Forelimb muscle (tissue), 1 donor: ENCODE data around the gene KISS1. TPM values are rescaled to one million over a fixed set of nuclear protein-coding genes. Genes with fewer than 3 reads are reported as not detected.

Experiments used
- DNase-seq: peaks from one replicate; pipeline ENCODE4 v3.0.0-alpha.2; 2013; ENCODE audit warnings: low read depth
- polyA plus RNA-seq: library from polyadenylated mRNA; unstranded; fragments of 120-200 nt; gene quantifications from one replicate; pipeline ENCODE4 v1.2.1, GENCODE V29; 2013; ENCODE audit not compliant: insufficient read length

KISS1 gene
- polyA plus RNA-seq, 1 donor: 0.39 TPM

DNA sequence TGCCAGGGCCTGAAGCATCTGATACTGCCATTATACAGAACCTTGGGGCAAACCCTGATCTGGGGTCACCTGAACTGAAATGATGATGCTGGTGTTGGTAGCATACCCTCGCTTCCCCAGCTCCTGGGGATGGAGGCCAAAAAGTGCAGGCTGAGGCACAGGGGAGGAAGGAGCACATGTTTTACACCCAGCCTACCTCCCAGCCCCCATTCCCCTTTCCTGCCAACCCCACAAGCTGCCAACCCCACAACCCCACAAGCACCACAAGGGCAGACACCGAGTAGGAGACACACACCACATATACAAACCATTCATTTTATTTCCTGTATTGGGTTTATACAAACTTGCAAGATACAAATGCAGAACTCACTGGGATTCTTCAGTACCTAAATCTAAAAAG, 22.3 kb upstream of the KISS1 start:
- no peak for DNase-seq

DNA sequence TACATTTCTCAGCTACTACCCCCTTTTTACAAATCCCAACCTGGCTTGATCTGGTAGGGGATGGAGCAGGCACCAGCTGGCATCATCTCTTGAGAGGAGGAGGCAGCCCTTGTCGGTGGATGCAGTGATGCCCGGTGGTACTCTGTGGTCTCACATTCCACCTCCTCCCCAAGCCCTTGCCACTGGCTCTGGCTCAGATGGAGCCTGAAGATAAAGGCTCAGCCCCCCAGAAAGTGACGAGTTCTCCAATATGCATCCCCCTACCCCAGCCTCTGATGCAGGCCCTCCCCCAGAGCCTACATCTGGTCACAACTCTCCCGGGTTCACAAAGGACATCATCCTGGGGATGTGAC, 21.3 kb upstream of the KISS1 start:
- no peak for DNase-seq

DNA sequence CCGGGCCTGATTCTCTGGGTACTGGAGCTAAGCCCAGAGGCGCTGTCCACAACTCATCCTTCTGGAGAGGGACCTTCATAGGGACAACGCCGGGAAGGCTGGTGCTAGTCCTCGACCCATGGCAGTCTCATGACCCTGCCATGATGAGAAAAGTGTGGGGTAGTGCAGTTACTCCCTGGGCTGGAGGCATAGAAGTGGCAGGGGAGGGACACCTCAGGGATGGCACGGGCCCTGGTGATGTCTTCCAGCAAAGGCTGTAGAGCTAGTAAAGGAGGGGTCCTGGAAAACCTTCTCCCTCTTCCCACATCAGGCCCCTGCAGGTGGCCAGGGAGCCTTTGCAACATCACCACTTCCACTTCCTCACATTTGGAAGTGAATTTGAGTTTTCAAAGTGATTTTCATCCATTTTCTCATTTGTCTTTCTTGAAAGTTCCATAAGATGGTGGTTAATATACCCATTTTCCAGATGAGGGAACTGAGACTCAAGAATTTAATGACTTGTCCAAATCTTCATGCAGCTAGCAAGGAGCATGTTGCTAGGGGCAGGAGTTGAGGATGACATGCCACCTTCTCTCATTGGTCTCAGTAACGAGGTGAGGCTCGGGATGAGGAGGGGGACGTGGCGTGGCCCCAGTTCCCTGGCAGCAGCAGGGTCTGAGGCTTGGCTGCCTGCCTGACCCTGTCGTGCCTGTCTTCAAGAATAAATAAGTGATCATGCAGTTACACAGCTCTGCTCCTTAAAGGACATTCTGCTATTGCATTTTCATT, 20.8 kb upstream of the KISS1 start:
- DNase-seq: no peak

DNA sequence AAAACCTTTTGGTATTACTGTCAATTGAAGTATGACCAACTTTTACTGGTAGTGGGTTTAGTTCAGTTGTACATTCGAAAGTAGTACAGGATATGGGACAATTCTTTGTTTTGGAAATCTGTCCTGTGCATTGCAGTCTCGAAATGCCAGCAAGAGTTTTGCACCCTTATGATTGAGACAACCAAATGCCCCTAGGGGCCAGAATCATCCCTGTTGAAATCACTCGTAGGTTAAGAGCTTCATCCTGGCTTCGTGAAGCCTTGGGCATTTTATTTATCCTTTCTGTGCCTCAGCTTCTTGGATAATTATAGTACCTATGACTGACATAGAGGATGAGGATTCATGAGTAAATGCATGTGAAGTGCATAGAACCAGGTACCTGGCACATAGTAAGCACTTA, 19.9 kb upstream of the KISS1 start:
- DNase-seq: no peak

DNA sequence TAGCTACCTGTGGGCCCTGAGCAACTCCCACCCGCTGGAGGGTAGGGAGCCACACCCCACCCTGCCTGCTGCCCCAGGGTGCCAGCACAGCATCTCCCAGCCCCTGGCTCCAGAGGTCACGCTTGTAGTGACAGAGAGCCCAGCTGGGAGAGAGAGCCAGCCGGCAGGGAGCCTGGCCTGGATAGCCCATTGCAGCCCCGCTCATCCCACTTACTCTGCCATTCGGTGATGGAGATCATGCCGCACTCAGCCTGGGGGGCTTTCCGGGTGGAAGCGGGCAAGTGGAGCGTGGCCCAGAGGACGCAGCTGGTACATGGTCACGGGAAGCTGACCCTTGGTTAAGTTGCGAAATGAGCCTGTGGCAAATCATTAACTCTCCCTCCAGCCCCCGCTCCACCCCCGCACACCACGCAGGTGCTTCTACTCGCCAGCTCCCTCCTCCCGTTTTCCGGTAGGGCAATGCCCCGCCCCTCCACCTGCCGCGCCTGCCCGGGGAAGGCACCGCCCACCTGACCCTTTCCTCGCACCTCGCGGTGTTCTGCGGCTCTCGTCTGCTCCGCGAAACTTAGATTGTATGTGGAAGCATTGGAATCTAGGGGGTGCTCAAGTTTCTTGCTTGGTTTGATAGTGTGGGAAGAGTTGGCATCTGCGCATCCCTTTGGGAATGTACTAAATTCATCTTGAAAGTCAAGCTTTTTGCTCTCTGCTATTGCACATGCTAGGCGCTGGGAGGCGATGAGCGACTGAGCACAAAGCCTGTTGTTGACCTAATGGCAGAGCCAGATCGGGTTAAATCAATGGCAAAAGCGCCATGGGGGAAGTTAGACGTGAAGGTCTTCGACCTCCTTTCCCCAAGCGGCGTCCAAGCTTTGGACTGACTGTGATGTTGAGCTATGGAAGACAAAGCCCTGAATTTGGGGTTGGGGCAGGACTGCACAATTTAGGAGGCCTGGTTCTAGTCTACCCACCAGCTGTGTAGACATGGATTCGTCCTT, 17.7 kb upstream of the KISS1 start, which contains the start of gene GOLT1A:
GOLT1A (minus strand) TSS at position 321 of the 995 bp plus-strand sequence; CDS start at position 239, 82 bp downstream.
- peak; percentile 26 for DNase-seq

DNA sequence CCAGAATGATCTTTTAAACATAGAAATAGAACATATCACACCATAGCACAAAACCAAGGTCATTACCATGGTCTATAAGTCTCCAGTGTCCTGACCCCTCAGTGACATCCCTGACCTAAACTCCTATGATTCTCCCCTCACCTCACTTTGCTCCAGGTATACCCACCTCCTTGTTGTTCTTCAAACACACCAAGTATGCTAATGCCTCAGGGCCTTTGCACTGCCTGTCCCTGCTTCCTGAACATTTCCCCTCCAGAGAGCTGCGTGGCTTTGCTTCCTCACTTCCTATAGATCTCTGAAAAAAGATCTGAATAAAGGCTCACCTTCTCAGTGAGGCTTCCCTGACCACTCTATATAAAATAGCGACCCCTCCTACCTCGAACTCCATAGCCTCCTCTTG, 16.4 kb upstream of the KISS1 start:
- no peak for DNase-seq

DNA sequence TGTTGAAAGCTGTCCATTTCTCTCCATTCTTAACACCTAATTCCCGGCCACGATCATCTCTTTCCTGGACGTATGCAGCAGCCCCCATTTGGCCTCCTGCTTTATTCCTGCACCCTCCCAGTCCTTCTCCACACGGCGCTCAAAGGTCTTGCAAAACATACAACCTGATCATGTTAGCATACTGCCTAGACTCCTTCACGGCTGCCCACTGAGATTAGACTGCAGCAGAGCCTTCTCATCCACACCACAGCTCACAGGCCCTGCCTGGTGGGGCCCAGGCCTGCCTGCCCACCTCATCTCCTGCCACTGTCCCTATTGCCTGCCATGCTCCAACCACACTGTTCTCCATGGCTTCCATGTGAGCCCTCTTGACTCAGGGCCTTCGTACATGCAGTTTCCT, 14.8 kb upstream of the KISS1 start:
- no peak for DNase-seq

DNA sequence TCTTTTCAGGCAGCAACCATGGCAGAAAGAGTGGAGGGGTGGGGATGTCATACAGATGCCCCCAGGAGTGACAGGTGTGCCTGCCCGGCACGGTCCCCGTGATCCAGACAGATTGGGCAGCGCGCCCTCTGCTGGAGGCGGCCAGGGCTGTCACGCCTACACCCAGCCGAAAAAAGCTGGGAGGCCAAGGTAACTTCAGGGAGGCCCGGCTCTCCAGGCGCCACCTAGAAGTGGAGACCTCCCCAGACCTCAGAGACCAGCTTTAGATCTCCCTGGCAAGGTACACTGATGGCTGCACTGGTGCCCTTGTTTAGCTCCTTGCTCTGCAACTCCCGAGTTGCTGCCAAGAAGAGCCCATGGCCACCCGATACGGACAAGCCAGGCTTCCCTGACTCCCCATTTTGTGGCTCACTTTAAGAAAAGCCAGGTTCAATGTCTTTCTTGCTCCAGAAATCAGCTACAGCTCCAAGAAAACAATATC, 10.9 kb upstream of the KISS1 start:
- DNase-seq: no peak

DNA sequence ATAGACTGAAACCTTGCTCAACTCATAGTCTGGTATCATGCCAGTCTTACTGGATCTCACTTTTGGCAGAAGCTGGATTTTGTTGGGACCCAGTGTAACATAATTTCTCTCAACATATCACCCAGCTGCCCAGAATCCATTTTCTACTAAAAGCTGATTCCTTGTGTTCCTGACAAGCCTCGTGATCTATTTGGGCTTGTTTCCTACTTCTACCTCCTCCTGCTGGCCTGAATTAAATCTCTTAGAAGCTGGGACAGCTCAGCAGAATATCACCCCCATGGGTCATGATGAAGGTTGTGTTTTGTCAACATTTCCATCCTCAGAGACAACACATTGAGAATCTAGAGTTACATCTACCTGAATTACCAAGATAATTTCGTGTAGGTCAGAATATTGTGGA, 9.8 kb upstream of the KISS1 start:
- no peak for DNase-seq

DNA sequence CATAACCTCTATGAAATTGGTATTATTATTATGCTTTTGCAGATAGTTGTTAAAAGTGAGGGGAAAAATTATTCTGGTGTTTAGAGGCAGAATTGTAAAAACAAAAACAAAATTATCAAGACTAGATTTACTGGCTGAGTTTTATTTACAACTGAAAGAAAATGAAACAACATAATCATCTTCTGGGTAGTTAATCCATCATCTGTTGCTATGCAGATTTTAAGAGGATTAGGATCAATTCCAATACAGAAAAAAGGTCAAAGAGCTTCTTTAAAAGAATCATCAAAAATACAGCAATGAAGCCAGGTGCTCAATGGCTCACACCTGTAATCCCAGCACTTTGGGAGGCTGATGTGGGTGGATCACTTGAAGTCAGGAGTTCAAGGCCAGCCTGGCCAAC, 9.2 kb upstream of the KISS1 start:
- no peak for DNase-seq

DNA sequence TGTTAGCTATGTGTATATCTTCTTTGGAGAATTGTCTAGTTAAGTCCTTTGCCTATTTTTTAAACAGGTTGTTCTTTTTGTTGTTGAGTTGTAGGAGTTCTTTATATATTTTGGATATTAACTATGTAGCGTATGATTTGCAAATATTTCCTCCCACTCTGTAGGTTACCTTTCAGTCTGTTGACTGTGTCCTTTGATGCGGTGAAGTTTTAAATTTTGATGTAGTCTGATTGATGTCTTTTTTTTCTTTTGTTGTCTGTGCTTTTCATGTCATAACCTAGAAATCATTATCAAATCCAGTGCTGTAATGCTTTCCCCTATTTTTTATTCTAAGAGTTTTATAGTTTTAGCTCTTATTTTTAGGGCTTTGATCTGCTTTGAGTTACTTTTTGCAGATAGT, 8.7 kb upstream of the KISS1 start:
- no peak for DNase-seq

DNA sequence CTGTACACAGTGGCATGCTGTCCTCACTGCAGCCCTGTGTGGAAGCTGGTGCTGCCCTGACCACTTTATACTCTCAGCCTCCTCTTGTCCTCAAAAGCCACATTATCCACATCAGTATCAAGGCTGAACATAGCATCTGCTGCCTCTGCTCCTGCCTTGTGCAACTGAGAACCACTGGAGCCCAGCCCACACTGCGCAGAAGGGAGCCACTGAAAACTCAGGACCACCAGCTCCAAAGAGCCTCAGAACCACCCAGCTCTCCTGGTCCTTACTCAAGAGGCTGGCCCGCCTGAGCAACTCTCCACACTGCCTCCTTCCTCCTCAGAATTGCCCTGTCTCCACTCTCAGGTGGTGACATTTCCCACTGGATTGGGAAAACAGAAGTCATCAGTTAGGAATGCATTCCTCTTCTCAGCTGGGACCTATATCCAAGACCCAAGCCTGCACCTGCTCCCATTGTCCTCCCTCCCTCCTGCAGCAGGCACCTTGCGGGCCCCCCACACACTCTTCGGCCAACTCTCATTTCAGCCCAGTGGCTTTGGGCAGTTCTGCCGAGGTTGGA, 7.0 kb upstream of the KISS1 start:
- DNase-seq: no peak

DNA sequence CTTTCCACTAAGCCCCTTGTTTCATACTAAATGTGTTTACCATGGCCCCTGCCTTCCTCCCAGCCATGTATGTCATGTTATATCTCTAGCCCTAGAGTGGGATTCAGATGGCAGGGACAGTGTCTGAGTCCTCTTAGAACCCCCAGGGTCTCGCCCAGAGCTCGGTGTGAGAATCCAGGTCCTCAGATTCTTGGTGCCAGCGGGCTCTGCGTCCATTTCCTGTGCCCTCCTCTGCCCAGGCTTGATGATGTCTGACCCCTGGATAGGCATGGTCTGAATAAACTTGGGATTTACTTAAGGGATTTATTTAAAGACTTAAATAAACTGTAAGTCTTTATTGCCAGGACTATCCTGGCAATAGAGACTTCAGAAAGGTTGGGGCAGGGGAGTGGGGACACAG, 6.2 kb upstream of the KISS1 start:
- no peak for DNase-seq

DNA sequence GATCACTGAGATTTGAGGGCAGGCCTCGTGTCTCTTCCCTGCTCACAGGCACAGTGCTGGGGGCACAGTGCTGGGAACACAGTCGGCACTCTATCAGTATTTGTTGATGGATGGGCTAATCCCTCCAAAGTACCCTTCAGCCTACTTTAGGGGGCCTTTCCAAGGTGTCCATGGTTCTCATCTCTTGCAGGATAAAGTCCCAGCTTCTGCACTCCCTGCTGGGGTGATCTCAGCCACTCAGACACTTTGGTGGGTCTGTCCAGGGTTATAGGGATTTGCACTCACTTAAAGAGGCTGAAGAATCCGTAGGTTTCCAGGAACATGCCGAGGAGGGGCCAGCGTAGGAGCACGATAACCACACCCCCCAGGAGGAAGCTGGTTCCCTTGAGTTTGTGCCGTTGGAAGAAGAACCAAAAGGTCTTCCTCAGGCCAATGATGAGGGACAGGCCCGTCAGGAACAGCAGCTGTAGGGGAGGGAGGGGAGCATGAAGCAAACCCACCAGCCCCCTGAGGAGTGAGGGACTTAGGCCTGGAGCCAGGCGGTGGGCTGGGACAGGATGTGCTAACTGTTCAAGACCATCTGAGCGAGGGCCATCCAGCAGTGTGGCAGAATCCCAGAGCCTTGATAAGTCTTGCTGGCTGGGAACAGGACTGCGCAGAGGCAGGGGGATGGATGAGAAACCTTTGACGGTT, 5.2 kb upstream of the KISS1 start:
- no peak for DNase-seq

DNA sequence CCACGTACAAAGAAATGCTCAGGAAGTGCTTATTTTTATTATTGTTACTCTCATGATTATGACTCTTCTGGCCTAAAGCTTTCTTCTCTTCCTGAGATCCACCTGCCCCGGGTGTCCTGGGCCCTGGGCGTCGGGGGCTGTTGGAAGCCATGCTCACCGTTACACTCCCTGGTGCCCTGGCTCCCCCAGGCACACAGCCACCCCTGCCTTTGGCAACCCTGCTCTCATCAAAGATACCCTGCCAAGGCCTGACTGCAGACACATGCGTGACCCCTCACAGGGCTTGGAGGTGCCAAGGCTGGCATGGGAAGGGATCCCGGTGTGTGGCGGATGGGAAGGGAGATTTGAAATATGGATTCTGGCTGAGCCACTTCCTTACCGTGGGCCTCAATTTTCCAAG, 3.3 kb upstream of the KISS1 start:
- no peak for DNase-seq

DNA sequence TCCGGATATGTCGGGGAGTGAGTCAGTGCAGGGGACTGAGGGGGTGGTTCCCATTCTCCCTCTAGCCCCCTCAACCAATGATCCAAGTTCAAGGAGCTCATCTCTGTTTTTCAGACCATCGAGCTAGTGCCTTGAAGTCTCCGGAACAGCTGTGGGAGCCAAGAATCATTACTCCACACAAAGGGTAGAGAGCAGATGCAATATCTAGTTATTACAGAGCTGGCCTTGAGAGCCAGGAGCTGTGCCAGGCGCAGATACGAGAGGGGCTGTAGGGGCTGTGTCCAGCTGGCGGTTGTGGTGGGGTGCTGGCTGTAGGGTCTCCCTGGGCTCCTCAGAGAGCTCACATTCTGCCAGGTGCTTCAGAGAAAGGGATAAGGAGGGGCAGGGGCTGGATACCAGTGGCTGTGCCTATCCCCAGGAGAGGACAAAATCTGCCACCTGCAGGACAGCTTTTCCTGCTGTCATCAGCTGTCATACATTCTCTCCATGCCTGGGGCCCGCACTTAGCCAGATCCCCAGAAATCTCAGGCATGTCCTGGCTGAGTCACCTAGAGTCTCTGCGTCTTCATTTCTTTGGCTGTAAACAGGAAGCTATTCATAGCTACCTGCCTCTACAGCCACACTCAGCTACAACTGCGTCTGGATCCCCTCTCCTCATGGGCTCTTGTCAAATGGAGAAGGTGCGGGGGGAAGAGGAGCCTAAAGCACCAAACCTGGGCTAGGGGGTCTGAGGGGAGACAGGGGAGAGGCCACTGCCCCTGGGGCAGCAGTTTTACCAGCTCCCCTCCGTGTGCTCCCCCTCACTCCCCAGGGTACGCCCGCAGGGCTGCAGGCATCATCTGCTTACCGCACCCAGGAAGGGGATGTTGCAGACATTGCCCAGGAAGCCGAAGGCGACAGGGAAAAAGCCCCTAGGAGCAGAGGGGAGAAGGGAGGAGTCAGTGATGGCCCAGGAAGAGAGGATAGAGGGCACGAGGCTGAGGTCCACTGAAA, 2.4 kb upstream of the KISS1 start:
- no peak for DNase-seq

DNA sequence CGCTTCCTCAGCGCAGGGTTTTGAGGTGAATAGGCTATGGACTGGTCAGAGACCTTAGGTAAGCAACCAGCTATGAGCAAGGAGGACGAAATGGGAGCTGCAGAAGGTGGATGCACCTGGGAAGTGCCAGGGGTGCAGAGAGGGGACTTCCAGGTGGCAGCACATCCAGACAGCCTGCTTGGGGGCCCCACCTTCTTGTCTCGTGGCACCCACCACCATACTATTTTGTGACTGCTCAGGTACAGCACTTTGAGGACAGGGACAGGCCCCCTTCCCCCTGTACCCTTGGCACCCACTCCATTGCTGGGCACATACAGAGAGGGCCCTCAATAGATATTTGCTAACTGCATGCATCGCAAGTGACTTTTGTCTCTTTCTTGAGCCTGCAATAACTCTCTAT, 777 bp upstream of the KISS1 start:
- no peak for DNase-seq

DNA sequence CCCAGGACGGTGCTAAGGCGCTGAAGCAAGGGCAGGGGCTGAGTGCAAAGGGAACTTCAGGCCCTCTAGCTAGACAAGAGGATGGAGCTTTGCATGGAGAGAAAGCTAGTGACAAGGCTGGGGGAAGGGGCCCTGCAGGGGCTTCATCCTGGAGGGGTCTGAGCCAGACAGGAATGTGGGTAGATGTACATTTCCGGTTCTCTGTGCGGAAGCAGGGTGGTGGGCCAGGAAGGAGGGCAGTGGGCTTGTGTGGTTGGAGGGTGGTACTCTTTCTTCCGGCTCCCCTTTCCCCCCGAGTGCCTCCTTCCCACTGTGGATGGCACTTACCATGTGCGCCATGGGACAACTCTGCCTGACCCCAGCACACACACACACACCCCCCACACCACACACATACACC, 1.5 kb downstream of the KISS1 start:
- no peak for DNase-seq

DNA sequence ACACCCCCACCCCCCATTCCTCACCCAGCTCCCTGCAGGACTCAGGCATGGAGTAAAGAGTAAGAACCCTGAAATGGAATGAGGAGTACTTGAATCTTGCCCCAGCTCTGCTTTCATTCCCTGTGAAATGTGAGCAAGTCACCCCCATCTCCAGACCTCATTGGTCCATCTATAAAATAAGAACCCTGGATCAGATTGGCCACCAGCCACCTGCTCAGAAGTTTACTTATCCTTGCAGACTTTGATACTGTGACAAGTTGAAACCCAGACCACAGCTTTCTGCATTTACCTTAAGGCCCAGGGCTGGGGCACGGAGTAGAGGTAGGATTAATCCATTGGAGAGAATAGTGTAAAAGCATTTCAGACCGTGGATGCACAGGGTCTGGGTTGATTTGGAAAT, 2.2 kb downstream of the KISS1 start:
- no peak for DNase-seq

DNA sequence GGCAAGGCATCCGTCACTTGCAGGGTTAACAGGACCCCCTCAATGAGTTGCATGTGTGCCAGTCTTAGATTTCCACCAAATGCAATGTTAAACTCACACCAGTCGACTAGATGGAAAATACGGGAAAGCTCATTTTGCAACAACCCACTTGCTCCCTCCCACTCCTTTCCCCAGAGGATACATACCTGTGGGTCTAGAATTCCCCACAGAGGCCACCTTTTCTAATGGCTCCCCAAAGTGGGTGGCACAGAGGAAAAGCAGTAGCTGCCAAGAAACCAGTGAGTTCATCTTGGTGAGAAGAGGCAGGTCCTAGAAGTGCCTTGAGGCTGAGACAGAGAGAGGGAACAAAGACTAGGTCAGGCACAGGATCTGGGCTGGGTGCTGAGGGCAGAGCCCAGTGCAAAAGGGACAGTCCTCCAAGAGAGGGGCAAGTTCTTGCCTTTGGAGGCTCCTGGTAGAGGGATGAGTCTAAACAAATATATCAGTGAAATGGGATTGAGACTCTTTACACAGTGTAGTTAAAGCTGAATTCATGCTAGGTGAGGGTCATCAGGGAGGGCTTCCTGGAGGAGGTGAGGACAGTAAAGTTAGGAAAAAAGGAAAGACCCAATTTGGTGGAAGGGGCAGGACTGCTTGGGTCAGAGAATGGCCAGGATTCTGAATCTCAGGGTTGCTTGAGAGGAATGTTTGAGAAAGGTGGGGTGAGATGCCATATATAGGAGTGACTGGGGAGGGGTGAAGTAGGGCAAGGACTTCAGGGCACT, 3.5 kb downstream of the KISS1 start:
- DNase-seq: no peak
